HG02870 (cell line): ENCODE measurements around the gene SCGB1A1.

ENCODE experiments used
- ATAC-seq: cut with Tn5 transposase; IDR thresholded peaks from one replicate; pipeline ENCODE4 v1.9.1; 2021; ENCODE audit warnings: mild to moderate bottlenecking, moderate library complexity; ENCODE audit not compliant: unreplicated experiment

The SCGB1A1 gene

DNA sequence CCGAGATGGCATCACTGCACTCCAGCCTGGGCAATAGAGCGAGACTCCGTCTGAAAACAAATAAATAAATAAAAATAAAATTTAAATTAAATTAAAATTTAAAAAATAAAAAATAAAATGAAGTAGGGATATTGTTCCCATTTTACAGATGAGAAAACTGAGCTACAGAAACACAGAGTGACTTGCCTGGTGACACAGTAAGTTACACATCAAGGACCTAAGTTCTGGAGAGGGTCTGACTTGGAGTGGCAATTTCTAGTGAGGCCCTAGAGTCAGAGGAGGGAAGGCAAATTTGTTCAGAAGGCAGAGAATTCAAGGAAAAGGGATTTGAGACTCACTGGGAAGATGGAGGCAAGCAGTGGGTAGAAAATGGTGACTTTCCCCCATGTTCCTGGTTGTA is 2.0 kb downstream of the SCGB1A1 start:
- ATAC-seq = no peak

DNA sequence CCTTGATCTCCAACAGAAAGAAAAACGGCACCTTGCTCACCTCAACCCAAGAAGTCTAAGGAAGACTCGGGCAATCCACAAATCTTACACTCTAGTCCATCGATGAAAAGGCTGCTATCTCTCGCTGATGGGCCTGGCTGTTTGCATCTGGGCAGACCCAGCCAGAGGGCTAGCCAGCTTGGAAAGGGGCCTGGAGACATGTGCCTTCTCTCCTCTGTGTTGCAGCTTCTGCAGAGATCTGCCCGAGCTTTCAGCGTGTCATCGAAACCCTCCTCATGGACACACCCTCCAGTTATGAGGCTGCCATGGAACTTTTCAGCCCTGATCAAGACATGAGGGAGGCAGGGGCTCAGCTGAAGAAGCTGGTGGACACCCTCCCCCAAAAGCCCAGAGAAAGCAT is 3.2 kb downstream of the SCGB1A1 start:
- no peak for ATAC-seq

DNA sequence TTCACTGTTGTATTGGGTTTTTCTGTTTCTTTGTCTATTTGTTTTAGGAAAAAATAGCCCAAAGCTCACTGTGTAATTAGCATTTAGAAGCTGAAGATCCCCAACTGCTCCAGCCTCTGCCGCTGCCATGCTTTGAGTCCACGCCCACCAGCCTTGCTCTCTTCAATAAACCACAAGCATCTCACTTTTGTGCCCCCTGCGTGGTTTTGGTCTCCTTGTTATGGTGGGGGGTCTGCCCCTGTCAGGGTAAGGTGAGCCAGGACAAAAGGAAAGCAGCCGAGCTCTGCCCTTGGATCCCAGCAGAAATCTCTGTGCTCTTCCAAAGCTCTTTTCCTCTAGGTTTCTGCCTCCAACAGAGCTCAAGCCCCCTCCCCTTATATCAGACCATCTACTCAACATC is 4.2 kb downstream of the SCGB1A1 start:
- no peak for ATAC-seq

GRCh38 chr11:62427630-62428233 is 8.9 kb downstream of the SCGB1A1 start:
- no peak for ATAC-seq

- ATAC-seq = no peak
These were observed 10.2 kb downstream of the SCGB1A1 start for GRCh38 chr11:62428871-62429560.

GRCh38 chr11:62430425-62430824 is 11.6 kb downstream of the SCGB1A1 start:
- ATAC-seq = no peak

- no peak for ATAC-seq
These were observed 12.5 kb downstream of the SCGB1A1 start for GRCh38 chr11:62431171-62431901.

- ATAC-seq = no peak
These were observed 13.9 kb downstream of the SCGB1A1 start for GRCh38 chr11:62432695-62433094.

GRCh38 chr11:62433141-62433903 is 14.5 kb downstream of the SCGB1A1 start:
- ATAC-seq = no peak

DNA sequence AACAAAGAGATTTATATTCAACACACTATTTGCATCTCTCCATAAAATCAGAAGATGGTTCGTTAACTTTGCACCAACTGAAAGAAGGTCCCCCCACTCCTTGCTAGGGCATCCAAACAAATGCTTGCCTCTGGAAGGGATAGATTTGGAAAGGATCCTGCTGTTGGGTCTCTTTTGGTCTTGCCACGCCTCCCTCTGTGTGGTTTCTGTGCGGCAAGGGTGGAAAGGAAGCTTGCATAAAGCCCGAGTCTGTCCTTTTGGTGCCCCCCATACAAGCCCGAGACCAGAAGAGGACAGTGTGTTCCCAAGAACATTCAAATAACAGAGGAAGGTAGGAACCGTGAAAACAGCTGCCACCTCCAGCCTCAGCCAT is 15.1 kb downstream of the SCGB1A1 start:
- ATAC-seq = no peak

- no peak for ATAC-seq
These were observed 17.2 kb downstream of the SCGB1A1 start for GRCh38 chr11:62435846-62436660.

DNA sequence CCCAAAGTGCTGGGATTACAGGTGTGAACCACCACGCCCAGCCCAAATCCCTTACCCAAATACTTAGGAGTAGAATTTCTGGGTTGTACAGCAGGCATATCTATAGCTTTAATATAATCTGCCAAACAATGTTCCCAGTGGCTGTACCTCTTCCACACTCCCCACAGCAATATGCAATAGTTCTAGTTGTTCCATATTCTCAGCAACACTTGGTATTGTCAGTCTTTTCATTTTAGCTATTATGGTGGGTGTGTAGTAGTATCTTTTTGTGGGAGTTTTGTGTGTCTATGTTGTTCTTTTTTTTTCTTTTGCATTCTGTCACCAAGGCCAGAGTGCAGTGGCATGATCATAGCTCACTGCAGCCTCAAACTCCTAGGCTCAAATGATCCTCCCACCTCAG is 18.8 kb downstream of the SCGB1A1 start:
- no peak for ATAC-seq

DNA sequence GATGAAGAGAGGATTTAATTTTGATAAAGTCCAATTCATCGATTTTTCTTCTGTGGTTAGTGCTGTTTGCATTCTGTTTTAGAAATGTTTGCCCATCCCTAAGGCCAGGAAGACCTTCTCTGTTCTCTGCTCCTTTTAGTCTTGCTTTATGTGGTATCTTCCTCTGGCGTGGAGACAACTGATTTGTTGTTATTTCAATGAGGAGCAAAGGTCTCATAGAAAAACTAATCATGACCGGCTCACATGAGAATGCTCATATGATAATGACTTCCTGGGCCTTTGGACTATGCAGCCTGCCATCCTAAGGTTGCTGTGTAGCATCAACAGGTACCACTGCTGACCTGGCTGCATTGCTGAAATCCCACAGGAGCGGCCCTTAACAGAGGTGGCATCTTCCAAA is 19.8 kb downstream of the SCGB1A1 start:
- ATAC-seq = no peak

- ATAC-seq = no peak
These were observed 21.2 kb downstream of the SCGB1A1 start for GRCh38 chr11:62439785-62440602.

DNA sequence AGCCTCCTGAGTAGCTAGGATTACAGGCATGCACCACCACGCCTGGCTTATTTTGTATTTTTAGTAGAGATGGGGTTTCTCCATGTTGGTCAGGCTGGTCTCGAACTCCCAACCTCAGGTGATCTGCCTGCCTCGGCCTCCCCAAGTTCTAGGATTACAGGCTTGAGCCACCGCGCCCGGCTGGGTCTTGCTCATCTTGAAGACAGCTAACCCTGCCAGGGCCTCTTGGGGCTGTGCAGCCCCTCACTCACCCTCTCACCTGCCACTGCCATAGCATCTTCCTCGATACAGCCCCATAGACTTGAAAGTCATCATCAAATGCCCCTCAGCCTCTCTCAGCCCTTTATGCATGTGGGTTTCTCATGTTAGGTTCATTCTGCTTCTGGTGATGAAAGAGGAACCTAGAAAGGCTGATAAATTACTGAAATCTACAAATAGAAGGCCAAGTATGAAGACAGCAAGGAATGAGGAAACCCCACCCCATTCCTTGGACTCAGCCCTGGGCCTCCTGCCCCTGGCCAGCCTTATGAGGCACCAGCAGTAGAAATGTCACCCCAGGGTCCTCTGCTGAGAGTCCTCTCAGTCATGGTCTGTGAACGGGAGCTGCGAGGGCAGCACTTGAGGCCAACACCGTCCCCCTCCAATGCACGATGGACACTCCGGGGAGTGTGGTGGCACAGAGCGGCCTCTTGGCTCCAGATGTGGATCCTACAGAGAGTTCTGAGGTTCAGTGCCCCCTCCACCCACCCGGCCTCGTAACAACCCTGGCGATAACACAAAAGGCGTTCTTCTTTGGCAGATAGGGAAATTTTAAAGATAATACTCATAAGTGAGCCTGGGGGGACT is 24.8 kb downstream of the SCGB1A1 start:
- ATAC-seq = no peak

DNA sequence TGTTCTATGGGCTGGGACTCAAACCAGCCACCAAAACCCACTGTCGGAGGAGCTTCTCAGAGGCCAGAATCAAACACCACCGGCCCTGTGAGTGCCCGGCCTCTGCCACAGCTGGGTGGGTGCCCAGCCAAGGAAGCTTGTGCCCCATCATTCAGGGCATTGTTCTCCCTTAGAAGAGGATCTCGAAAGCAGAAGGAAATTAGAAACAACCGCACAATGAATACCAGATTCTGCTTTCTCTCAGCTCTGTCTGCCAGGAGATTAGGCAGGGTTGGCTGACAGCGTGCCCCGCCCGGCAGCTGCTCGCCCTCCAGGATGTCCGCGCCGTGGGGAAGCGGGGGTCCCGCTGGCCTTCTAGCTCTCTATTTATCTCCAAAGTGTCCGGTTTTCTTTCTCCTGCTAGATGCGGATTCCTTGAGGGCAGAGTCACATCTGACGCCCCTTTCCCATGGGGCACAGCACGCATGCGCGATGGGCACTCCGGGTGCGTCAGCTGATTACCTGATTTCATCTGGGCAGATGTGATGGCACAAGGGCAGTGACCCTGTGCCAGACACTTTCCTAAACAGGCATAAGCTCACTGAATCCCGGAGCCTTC is 25.5 kb downstream of the SCGB1A1 start:
- ATAC-seq = no peak

DNA sequence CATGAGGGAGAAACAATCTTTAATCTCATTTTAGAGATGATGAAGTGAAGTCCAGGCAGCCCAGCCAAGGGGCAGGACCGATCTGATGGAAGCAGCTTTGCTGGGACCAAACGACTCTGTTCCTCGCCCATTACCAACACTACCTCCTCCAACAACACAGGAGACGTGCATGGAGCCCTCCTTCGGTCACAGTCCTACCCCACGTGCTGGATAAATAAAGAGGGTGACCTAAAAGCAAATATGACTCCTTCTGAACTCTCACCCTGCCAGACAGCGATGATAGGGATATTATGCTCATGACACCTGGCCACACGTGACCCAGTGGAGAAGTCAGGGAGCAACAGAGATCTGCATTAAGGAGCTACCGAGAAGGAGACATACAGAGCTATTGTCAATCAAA is 26.0 kb downstream of the SCGB1A1 start:
- no peak for ATAC-seq

DNA sequence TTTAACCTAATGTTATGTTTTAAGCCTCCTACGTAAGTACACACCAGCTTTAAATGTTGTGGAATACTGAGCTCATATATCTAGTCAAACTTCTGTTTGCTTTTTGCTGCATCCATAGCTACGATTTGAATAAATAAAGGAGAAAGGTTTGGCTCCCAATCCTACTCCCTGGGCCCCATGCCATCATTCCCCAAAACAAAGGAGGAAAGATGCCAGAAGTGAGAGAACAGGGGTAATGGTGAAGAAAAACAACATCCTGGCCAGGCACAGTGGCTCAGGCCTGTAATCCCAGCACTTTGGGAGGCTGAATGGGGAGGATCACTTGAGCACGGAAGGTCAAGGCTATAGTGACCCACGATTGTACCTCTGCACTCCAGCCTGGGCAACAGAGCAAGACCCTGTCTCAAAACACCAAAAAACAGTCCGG is 26.5 kb downstream of the SCGB1A1 start:
- ATAC-seq = no peak
